ENCODE data around the gene SAMHD1. TPM values are rescaled to one million over a fixed set of nuclear protein-coding genes. Genes with fewer than 3 reads are reported as not detected.

Gene SAMHD1
- total RNA-seq, 1 experiment from 2014 or later: 54.3 TPM

GRCh38 chr20:36873498-36874189 is 77.9 kb downstream of the SAMHD1 start:
- no peak overlapping the region for H3K4me3 Mint-ChIP-seq (ENCODE audit: low read depth, unreplicated experiment)
- CTCF ChIA-PET: interaction anchor here (0.7 to 1.1 kb wide), 3 partner anchors 8 to 73 kb away, joined by 3 to 4 read pairs (median 4); a partner anchor contains a TSS
- intact Hi-C loops (cut with micrococcal nuclease; ENCODE audit: unreplicated experiment): no loop called here
- no peak overlapping the region for H3K27ac Mint-ChIP-seq (ENCODE audit: unreplicated experiment)
- no peaks in the 10 kb centered on the region for H3K27me3 Mint-ChIP-seq (ENCODE audit: unreplicated experiment)
- H3K9me3 Mint-ChIP-seq (ENCODE audit: low read depth, unreplicated experiment): no peaks in the 10 kb centered on the region
- TF ChIP-seq CTCF (IDR thresholded peaks at IDR 0.05; ENCODE audit: unreplicated experiment): no peak
- no TSS peak for BruUV-seq (replicated peaks)
- H3K36me3 Mint-ChIP-seq (ENCODE audit: insufficient read depth, unreplicated experiment): no peaks in the 10 kb centered on the region
- peaks cover 16% of the 10 kb centered on the region for H3K4me1 Mint-ChIP-seq (ENCODE audit: low read depth, unreplicated experiment)
- DNase-seq: no peak

GRCh38 chr20:36872852-36873251 is 78.7 kb downstream of the SAMHD1 start:
- Mint-ChIP-seq H3K4me3 (ENCODE audit: low read depth, unreplicated experiment) (no peak overlapping the region), H3K4me1 (ENCODE audit: low read depth, unreplicated experiment) (peaks cover 16% of the 10 kb centered on the region), H3K27me3 (ENCODE audit: unreplicated experiment) (no peaks in the 10 kb centered on the region), H3K36me3 (ENCODE audit: insufficient read depth, unreplicated experiment) (no peaks in the 10 kb centered on the region), H3K27ac (ENCODE audit: unreplicated experiment) (no peak overlapping the region), H3K9me3 (ENCODE audit: low read depth, unreplicated experiment) (no peaks in the 10 kb centered on the region)
- CTCF ChIA-PET: interaction anchor here (0.9 to 1.1 kb wide), 2 partner anchors 9 kb away, joined by 4 read pairs; a partner anchor contains a TSS
- no peak for TF ChIP-seq CTCF (IDR thresholded peaks at IDR 0.05; ENCODE audit: unreplicated experiment)
- DNase-seq: no peak
- no TSS peak for BruUV-seq (replicated peaks)
- intact Hi-C loops (cut with micrococcal nuclease; ENCODE audit: unreplicated experiment): no loop called here

- intact Hi-C loops (cut with micrococcal nuclease; ENCODE audit: unreplicated experiment): no loop called here
- no peak for DNase-seq
- Mint-ChIP-seq H3K4me3 (ENCODE audit: low read depth, unreplicated experiment) (no peak overlapping the region), H3K9me3 (ENCODE audit: low read depth, unreplicated experiment) (no peaks in the 10 kb centered on the region), H3K27ac (ENCODE audit: unreplicated experiment) (no peak overlapping the region), H3K4me1 (ENCODE audit: low read depth, unreplicated experiment) (peaks cover 15% of the 10 kb centered on the region), H3K27me3 (ENCODE audit: unreplicated experiment) (no peaks in the 10 kb centered on the region), H3K36me3 (ENCODE audit: insufficient read depth, unreplicated experiment) (no peaks in the 10 kb centered on the region)
- CTCF ChIA-PET: interaction anchor here (1.2 kb wide), 1 partner anchor 10 kb away, joined by 3 read pairs; no protein-coding TSS in a partner anchor
- no peak for TF ChIP-seq CTCF (IDR thresholded peaks at IDR 0.05; ENCODE audit: unreplicated experiment)
- BruUV-seq (replicated peaks): no TSS peak
Observed at GRCh38 chr20:36871640-36872570, 79.6 kb downstream of the SAMHD1 start.

- no peak for TF ChIP-seq CTCF (IDR thresholded peaks at IDR 0.05; ENCODE audit: unreplicated experiment)
- no TSS peak for BruUV-seq (replicated peaks)
- Mint-ChIP-seq H3K36me3 (ENCODE audit: insufficient read depth, unreplicated experiment) (peaks cover 16% of the 10 kb centered on the region), H3K27ac (ENCODE audit: unreplicated experiment) (no peak overlapping the region), H3K27me3 (ENCODE audit: unreplicated experiment) (peaks cover 19% of the 10 kb centered on the region), H3K4me3 (ENCODE audit: low read depth, unreplicated experiment) (no peak overlapping the region), H3K4me1 (ENCODE audit: low read depth, unreplicated experiment) (peaks cover 11% of the 10 kb centered on the region), H3K9me3 (ENCODE audit: low read depth, unreplicated experiment) (no peaks in the 10 kb centered on the region)
- CTCF ChIA-PET: interaction anchor here (0.6 to 1.2 kb wide), 4 partner anchors 26 to 761 kb away, joined by 3 to 9 read pairs (median 5); no protein-coding TSS in a partner anchor
- intact Hi-C loops (cut with micrococcal nuclease; ENCODE audit: unreplicated experiment): no loop called here
- DNase-seq: no peak
Observed at GRCh38 chr20:36866681-36867495, 84.6 kb downstream of the SAMHD1 start.
